ENCODE data around the gene CORO2A.
A peak's percentile ranks its signal among the peaks of the same experiment; 100 is the strongest.
"Not testable (repeated sequence)": the region's sequence is repeated elsewhere in the genome, so short reads cannot be mapped to it uniquely, and the experiment has no call there.

The CORO2A gene

GRCh38 chr9:98080326-98080725 is 112.1 kb downstream of the CORO2A start:
- DNase-seq, result no peak

GRCh38 chr9:98078895-98079294 is 113.5 kb downstream of the CORO2A start:
- no peak for DNase-seq

GRCh38 chr9:98076514-98076890 is 115.9 kb downstream of the CORO2A start:
- not testable (repeated sequence) for DNase-seq

- DNase-seq, result no peak
Observed at GRCh38 chr9:98075332-98075805, 117.1 kb downstream of the CORO2A start.

- peak; percentile 14 for DNase-seq
Observed at GRCh38 chr9:98074115-98074990, 118.1 kb downstream of the CORO2A start.

GRCh38 chr9:98071737-98072136 is 120.7 kb downstream of the CORO2A start:
- no peak for DNase-seq

Data from NCI-H1436 (cell line).